HL-60 (cell line): Measurements from ENCODE around the gene DCHS1.

Source experiments
- DNase-seq, 2 experiments: peaks; one replicate each; pipeline ENCODE4 v3.0.0-alpha.2; 2010 to 2020; ENCODE audit warnings: low read depth in 1 of 2, low spot score in 1 of 2
- H3K27ac ChIP-seq: fragments of 250-450 bp; sonication (Bioruptor Pico); replicated peaks from 2 replicates; pipeline ENCODE4 v1.5.1; 2020; ENCODE audit warnings: mild to moderate bottlenecking, moderate library complexity
- H3K27me3 ChIP-seq: fragments of 250-450 bp; sonication (Bioruptor Pico); 2 replicates; pipeline ENCODE4 v1.5.1; 2021; ENCODE audit warnings: mild to moderate bottlenecking, moderate library complexity; ENCODE audit not compliant: insufficient read depth, poor library complexity, severe bottlenecking
- H3K4me3 ChIP-seq: replicated peaks from 2 replicates; pipeline ENCODE4 v1.5.1; 2011; ENCODE audit warnings: mild to moderate bottlenecking, control low read depth, low read length; ENCODE audit not compliant: insufficient read depth
- CTCF ChIP-seq: IDR thresholded peaks from one replicate; pipeline ENCODE4 v1.5.1; 2011; ENCODE audit warnings: low read length, control low read depth, inconsistent platforms; ENCODE audit not compliant: insufficient read depth
- GABPA ChIP-seq: IDR thresholded peaks from 2 replicates; pipeline ENCODE4 v1.6.1; 2012; ENCODE audit warnings: low read depth
- POLR2AphosphoS5 ChIP-seq: IDR thresholded peaks from 2 replicates; pipeline ENCODE4 v1.6.1; 2012; ENCODE audit warnings: low read depth
- REST ChIP-seq: IDR thresholded peaks from 2 replicates; pipeline ENCODE4 v1.6.1; 2012; ENCODE audit warnings: low read depth; ENCODE audit not compliant: insufficient replicate concordance
- SPI1 ChIP-seq: IDR thresholded peaks from 2 replicates; pipeline ENCODE4 v1.6.1; 2012; ENCODE audit warnings: low read depth, mild to moderate bottlenecking, borderline replicate concordance

The DCHS1 gene

DNA sequence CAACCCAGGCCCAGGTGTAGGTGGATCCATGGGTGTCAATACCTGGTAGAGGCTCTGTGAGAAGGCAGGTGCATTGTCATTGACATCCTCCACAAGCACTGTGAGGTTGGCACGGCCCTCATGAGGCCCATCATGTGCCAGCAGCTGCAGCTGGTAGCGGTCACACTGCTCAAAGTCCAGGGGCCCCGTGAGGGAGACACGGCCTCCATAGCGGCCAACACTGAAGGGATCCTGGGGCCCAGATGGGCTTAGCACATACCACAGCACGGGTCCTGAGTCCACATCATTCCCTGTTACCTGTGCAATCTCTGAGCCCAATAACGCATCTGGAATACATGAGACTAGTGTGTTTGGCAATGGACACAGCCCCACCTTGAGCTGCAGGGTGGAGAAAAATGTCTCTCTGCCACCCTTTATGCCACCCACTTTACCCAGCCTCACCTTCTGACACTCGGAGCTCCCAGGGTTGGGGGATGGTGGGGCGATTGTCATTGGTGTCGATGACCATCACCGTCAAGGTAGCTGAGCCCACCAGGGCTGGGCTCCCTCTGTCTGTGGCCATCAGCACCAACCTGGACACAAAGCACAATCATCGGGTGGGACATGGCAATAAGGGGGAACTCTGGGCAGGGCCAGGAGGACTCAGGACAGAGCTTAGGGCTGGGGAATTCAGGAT, 30.3 kb downstream of the DCHS1 start:
- no peak overlapping the region for H3K27ac ChIP-seq
- H3K27me3 ChIP-seq: no peaks in the 10 kb centered on the region
- DNase-seq: no peak
- TF ChIP-seq SPI1 (no peak), CTCF (no peak), POLR2AphosphoS5 (no peak), GABPA (no peak), REST (no peak)
- no peak overlapping the region for H3K4me3 ChIP-seq

- no peak overlapping the region for H3K27ac ChIP-seq
- no peak overlapping the region for H3K4me3 ChIP-seq
- no peaks in the 10 kb centered on the region for H3K27me3 ChIP-seq
- TF ChIP-seq GABPA (no peak), POLR2AphosphoS5 (no peak), REST (no peak), SPI1 (no peak), CTCF (no peak)
- no peak for DNase-seq
Observed at GRCh38 chr11:6623391-6624363, 31.9 kb downstream of the DCHS1 start.

GRCh38 chr11:6622261-6623171, 33.1 kb downstream of the DCHS1 start:
- no peak for DNase-seq
- H3K27me3 ChIP-seq: no peaks in the 10 kb centered on the region
- no peak overlapping the region for H3K27ac ChIP-seq

More at GRCh38 chr11:6622261-6623171, 33.1 kb downstream of the DCHS1 start:
- H3K4me3 ChIP-seq: no peak overlapping the region
- no peak for TF ChIP-seq CTCF
- TF ChIP-seq REST: no peak
- TF ChIP-seq POLR2AphosphoS5: no peak
- no peak for TF ChIP-seq SPI1
- no peak for TF ChIP-seq GABPA
